Loucy (cell line): ENCODE measurements around the gene TAF4.

ENCODE experiments used
- CTCF ChIP-seq: fragments of 200-600 bp; sonication (generic); conservative IDR thresholded peaks from 2 replicates; pipeline ENCODE4 v1.5.1; 2014; ENCODE audit warnings: mild to moderate bottlenecking, antibody characterized with exemption, low read length
- EZH2phosphoT487 ChIP-seq: fragments of 200-600 bp; IDR thresholded peaks from 2 replicates; pipeline ENCODE4 v1.6.1; 2018; ENCODE audit warnings: antibody characterized with exemption, mild to moderate bottlenecking, moderate library complexity, borderline replicate concordance

GRCh38 chr20:62028384-62028783 lies 37.3 kb downstream of the TAF4 start:
- TF ChIP-seq CTCF (no peak), EZH2phosphoT487 (no peak)
